PC-9 (cell line): ENCODE data around the gene MYO3B.

Source experiments
- CTCF ChIP-seq: fragments of 200-600 bp; sonication (generic); conservative IDR thresholded peaks from 2 replicates; pipeline ENCODE4 v1.6.1; 2017; ENCODE audit warnings: mixed run types, antibody characterized with exemption, mild to moderate bottlenecking, moderate library complexity
- EZH2 ChIP-seq: fragments of 200-600 bp; sonication (generic); IDR thresholded peaks from 2 replicates; pipeline ENCODE4 v1.8.0; 2017; ENCODE audit warnings: antibody characterized with exemption, low read depth

GRCh38 chr2:170322140-170322766, 144.3 kb downstream of the MYO3B start:
- no peak for TF ChIP-seq CTCF
- TF ChIP-seq EZH2, result no peak
